Stimulated activated naive CD8-positive, alpha-beta T cell treated with anti-CD3 and anti-CD28 coated beads, Interleukin-15, amount 100 ng/mL, for 72 hours (primary cell): ENCODE data around the gene PDE8B.

Experiments
- ATAC-seq: fragments of 150-1000 bp; cut with Tn5 transposase; 2 replicates; pipeline ENCODE4 v1.10.0; 2021; ENCODE audit warnings: mild to moderate bottlenecking, moderate library complexity
- DNase-seq, 2 donors: peaks; one replicate each; pipeline ENCODE4 v3.0.0; 2021 to 2022
- H3K27ac Mint-ChIP-seq, 2 donors: one replicate each; pipeline ENCODE4 v1.8.0; 2022; ENCODE audit warnings: mild to moderate bottlenecking in 2 of 2, mixed read lengths in 2 of 2, moderate library complexity in 2 of 2
- H3K27me3 Mint-ChIP-seq: one replicate; pipeline ENCODE4 v1.8.0; 2022; ENCODE audit warnings: mixed read lengths
- H3K4me1 Mint-ChIP-seq: one replicate; pipeline ENCODE4 v1.8.0; 2022; ENCODE audit warnings: mild to moderate bottlenecking, mixed read lengths
- H3K4me3 Mint-ChIP-seq, 2 donors: one replicate each; pipeline ENCODE4 v1.8.0; 2022; ENCODE audit warnings: mild to moderate bottlenecking in 2 of 2, mixed read lengths in 2 of 2, moderate library complexity in 1 of 2
- H3K9me3 Mint-ChIP-seq, 2 donors: one replicate each; pipeline ENCODE4 v1.8.0; 2022; ENCODE audit warnings: mixed read lengths in 2 of 2

The PDE8B gene

DNA sequence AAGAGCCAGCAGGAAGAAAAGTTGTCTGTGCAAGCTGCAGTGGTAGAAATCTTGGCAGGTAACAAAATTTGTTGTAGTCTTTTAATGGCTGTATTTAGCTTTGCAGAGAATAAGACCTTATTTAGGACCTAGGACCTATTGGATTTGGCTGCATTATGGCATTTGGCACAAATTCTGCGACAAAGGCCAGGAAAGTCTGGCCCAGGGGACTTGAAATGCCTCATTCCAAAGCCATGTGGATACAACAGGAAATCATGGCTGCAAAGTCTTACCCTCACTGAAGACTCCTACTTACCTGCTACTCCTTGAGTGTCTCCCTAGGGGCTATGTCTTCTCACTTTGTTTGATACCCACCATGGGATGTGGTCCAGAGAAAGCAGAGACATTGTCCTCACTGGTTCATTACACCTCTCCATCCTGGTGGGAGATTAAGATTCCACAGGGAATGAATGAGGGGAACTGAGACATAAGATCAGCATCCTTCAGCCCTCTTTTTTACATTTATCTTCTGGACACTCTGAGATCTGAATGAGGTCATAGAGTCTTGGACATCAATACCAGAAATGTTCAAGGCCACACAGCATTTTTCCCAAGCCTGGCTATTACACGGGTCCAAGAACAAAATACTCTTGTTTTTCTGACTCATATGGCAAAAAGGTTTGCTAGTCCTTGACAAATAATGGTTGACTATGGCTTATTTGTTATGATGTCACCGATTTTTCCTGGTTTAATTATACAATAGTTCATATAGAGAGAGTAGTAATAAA, 119.4 kb downstream of the PDE8B start:
- Mint-ChIP-seq H3K4me3 (no peak overlapping the region), H3K4me1 (peaks cover 42% of the 10 kb centered on the region), H3K9me3 (no peaks in the 10 kb centered on the region), H3K27ac (peak overlapping the region; percentile 85 to 97), H3K27me3 (peaks cover 25% of the 10 kb centered on the region)
- DNase-seq (no peak), ATAC-seq (no peak)

DNA sequence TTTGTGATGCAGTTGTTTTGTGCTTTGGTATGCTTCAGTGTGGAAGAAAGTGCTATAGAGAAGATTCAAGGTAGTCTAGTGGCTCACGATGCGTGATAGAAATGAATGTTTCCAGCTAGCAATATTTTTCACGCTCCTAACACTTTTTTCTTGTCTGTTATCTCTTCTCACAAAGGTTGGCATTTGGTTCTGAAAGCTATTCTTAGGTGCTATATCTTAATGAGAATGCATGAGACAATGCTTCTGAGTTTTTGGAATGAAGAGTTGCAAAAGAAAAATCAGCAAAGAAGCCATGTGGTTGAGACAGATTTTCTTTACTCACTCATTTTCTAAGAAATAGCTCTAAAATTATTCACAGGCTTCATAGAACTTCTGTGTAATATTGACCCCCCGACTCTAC, 122.6 kb downstream of the PDE8B start:
- Mint-ChIP-seq H3K27ac (no peak overlapping the region), H3K4me3 (no peak overlapping the region), H3K4me1 (peaks cover 29% of the 10 kb centered on the region), H3K27me3 (peaks cover 25% of the 10 kb centered on the region), H3K9me3 (no peaks in the 10 kb centered on the region)
- ATAC-seq (no peak), DNase-seq (no peak)

DNA sequence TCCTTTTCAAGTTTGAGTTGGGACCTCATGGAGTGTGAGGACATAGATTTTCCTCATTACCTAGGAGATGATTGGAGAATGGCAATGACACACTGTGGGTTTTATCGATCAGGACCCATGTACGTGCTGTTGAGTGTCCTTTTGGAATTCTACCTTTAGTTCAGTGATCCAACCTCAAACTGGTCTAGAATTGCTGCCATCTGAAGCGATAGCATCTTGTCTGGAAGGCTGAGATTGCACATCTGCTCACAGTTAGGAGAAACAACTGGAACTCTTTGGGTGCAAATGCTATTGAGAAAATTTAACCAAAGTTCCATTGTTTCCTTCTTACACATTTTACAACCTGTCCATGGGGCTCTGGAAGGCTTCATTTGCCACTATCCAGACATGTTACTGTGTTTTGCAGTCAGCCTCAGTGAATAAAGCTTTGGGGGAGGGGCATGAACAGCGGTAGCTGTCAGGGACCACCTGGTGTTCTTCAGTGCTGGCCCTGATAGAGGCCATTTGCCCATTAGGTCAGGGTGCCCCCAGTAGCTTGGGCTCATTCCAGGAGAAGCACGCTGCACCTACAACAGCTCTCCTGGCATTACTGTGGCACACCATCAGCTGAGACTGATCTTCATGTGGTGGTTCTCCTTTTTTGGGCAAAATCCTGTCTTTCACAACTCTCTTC, 123.1 kb downstream of the PDE8B start:
- no peak overlapping the region for H3K27ac Mint-ChIP-seq
- H3K27me3 Mint-ChIP-seq, result peaks cover 25% of the 10 kb centered on the region
- ATAC-seq, result no peak
- DNase-seq, result no peak
- H3K9me3 Mint-ChIP-seq, result no peaks in the 10 kb centered on the region
- no peak overlapping the region for H3K4me3 Mint-ChIP-seq
- peaks cover 23% of the 10 kb centered on the region for H3K4me1 Mint-ChIP-seq

DNA sequence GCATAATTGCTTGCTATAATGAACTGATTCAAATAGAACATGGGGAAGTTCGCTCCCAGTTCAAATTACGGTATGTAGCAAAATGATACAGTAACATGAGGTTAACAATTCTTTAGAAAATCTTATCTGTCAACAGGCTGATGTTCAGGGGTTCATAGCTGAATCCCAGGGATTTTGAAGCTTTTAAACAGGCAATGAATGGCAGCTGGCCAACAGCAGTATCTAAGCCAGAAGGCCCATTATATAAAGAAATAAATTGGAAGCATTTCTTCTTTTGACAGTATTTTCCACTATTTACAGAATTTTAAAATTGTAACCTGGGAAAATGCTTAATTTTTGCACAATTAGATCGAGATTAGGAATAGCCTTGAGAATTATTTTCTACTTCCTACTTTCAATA, 126.8 kb downstream of the PDE8B start:
- Mint-ChIP-seq H3K27ac (no peak overlapping the region), H3K4me1 (no peaks in the 10 kb centered on the region), H3K9me3 (no peaks in the 10 kb centered on the region), H3K27me3 (peaks cover 7% of the 10 kb centered on the region), H3K4me3 (no peak overlapping the region)
- DNase-seq (no peak), ATAC-seq (no peak)

DNA sequence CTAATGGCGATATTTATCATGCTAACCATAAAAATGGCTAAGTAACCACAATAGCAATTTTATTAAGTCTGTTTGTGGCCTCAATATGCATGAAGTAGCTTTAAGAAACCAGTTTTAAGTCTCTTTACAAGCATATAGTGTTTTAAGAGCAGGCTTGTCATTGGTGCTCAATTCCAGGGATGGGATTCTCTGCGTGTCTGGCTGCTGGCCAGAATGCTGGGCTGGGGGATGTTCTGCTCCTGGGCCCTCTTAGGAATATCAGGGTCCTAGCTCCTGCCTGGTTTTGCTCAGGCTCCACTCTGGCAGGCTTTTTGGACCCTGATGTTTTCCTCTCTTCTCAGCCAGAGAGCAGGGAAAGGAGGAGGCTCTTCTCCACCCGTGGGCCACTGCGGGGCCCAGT, 127.2 kb downstream of the PDE8B start:
- ATAC-seq, result no peak
- Mint-ChIP-seq H3K9me3 (no peaks in the 10 kb centered on the region), H3K27me3 (peaks cover 7% of the 10 kb centered on the region), H3K27ac (no peak overlapping the region), H3K4me1 (no peaks in the 10 kb centered on the region), H3K4me3 (no peak overlapping the region)
- no peak for DNase-seq

DNA sequence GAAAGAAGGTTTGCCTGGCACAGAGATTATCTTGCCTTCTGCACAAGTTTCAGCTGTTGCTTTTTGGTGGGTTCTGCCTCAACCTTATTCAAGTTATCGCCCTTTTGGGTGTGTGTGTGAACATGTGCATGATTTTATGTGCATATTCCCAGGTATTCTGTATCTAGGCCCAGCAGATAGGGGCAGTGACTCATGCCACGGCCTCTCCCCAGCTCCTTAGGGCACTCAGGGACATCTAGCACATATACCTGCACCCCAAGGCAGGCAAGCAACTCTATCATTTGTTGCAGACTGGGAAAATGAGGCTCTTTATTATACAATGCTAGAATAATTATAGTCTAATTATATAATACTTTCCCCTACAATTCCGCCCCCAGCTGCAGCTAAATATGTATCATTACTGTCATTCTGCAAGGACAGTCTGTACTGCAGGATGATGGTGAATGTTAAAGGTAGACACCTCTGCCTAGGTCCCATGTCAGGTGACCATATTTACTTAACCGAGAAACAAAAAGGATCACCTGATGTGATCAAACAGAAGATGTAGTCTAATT, 128.9 kb downstream of the PDE8B start:
- Mint-ChIP-seq H3K4me3 (no peak overlapping the region), H3K9me3 (no peaks in the 10 kb centered on the region), H3K27me3 (no peaks in the 10 kb centered on the region), H3K4me1 (no peaks in the 10 kb centered on the region), H3K27ac (no peak overlapping the region)
- ATAC-seq (no peak), DNase-seq (no peak)

DNA sequence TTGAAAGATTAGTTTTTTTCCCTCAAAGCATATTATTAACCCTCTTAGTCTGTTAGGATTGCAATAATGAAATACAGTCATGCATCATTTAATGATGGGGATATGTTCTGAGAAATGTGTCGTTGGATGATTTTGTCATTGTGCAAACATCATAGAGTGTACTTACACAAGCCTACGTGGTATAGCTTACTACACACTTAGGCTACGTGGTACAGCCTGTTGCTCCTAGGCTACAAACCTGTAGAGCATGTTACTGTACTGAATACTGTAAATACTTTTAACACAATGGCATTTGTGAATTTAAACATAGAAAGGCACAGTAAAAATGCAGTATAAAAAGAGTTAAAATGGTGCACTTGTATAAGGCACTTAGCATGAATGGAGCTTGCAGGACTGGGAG, 132.7 kb downstream of the PDE8B start:
- Mint-ChIP-seq H3K4me3 (no peak overlapping the region), H3K4me1 (no peaks in the 10 kb centered on the region), H3K9me3 (no peaks in the 10 kb centered on the region), H3K27ac (no peak overlapping the region), H3K27me3 (no peaks in the 10 kb centered on the region)
- ATAC-seq (no peak), DNase-seq (no peak)

DNA sequence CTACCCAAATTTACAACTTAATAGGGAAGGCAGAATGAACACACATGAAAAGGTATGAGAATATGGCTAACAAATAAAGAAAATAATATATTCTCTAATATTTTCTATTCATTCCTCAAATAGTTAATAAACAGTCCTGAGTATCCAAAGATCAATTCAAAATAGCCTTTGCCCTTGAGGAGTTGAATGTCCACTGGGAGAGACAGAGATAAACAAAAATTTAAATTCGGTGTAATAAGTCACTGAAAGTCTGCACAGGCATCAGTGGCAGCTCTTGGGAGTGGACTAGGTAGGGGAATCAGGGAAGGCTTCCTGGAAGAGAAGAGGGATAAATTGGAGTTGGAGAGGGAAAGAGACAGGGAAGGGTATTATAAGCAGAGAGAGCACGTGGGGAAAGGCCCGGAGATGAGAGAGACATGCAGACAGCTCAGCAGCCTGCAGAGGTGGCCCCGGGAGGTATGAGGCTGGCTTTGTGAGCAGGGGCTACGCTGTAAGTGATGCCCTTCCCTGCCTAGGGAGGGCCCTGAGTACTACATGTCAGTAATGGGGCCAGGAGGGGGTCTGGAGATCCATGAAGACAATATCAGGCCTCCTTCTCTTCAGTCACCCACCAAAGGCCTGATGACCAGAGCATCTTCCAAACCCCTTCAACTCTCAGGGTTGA, 137.1 kb downstream of the PDE8B start:
- DNase-seq, result no peak
- H3K4me3 Mint-ChIP-seq, result no peak overlapping the region
- peaks cover 16% of the 10 kb centered on the region for H3K27me3 Mint-ChIP-seq
- H3K9me3 Mint-ChIP-seq, result no peaks in the 10 kb centered on the region
- no peak overlapping the region for H3K27ac Mint-ChIP-seq
- ATAC-seq, result no peak
- no peaks in the 10 kb centered on the region for H3K4me1 Mint-ChIP-seq

DNA sequence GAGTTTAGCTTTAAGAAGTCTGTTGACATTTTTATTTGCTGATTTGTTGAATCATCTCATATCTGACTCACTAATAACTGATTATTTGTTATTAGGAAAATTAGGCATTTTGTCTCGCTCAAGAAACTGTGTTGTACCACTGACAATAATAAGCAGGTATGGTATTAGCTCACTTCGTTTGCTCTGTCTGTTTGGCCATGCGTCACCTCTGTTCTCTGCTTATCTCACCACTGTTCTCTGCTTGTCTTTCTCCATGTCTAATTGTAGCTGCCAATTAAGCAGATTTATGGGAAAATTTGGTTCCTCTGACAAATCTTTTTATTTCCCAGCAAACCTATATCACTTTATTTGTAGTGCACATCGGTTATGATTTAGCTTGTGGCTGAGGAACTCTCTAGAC, 142.8 kb downstream of the PDE8B start:
- no peak for ATAC-seq
- Mint-ChIP-seq H3K4me1 (peaks cover 23% of the 10 kb centered on the region), H3K4me3 (no peak overlapping the region), H3K27me3 (peaks cover 52% of the 10 kb centered on the region), H3K9me3 (peaks cover 0 to 8% of the 10 kb centered on the region in 2 donors), H3K27ac (no peak overlapping the region)
- no peak for DNase-seq

DNA sequence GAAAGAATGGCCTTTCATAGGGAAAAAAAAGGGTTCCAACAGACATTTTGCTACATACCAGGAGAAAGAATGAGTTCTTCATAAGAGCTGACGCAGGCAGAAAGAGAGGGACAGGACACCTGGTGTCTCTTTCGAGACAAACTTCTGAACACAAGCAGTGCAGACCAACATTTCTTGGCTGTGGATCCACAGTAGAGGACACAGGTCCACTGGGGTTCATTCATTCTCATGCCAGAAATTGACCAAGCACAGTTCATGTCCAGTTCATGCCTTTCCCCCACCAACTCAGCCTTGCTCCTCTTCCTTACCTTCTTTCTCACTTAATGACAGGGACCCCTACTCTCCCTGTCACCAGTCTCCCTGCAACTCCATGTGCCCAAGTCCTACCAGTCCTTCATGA, 144.0 kb downstream of the PDE8B start:
- peaks cover 26% of the 10 kb centered on the region for H3K4me1 Mint-ChIP-seq
- no peak overlapping the region for H3K4me3 Mint-ChIP-seq
- ATAC-seq (no peak), DNase-seq (no peak)
- H3K27ac Mint-ChIP-seq, result no peak overlapping the region
- peaks cover 55% of the 10 kb centered on the region for H3K27me3 Mint-ChIP-seq
- H3K9me3 Mint-ChIP-seq, result peaks cover 0 to 11% of the 10 kb centered on the region in 2 donors

DNA sequence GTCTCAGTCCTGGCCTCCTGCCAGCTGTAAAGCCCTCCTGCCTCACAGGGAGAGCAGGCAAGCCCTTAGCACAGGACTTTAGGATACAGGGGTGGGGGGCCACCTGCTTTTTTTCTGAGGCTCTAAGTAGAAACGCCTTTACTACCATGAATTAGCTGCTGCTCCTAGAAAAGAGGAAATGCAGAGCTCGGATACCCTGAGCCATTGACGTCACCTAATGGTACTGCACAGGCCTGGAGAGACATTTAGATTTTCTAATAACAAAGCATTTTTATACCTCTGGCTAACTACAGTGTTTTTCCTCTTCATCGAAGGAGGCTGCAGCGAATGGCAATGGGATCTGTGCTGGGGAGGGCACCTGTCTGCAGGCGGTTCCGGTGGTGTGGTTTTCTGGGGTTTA, 144.6 kb downstream of the PDE8B start:
- ATAC-seq, result no peak
- no peak overlapping the region for H3K4me3 Mint-ChIP-seq
- H3K4me1 Mint-ChIP-seq, result peaks cover 26% of the 10 kb centered on the region
- peaks cover 0 to 11% of the 10 kb centered on the region in 2 donors for H3K9me3 Mint-ChIP-seq
- DNase-seq, result no peak
- H3K27me3 Mint-ChIP-seq, result peaks cover 52% of the 10 kb centered on the region
- H3K27ac Mint-ChIP-seq, result no peak overlapping the region

DNA sequence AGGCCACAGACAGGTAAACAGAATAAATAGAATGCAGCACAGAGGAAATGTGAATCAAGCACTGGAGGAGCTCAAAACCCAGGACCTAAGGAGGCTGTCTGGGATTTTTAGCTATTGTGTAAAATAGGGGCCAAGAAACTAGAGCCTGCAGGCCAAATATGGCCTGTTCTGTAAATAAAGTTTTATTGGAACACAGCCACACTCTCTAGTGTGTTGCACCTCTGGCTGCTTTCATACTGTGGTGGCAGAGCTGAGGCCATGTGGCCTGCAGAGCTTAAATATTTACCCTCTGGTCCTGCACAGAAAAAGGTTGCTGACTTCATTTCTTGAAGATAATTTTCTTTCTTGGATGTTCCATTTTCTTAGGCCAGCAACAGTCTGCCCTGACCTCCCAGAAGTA, 145.3 kb downstream of the PDE8B start:
- Mint-ChIP-seq H3K9me3 (peaks cover 0 to 11% of the 10 kb centered on the region in 2 donors), H3K4me1 (peaks cover 26% of the 10 kb centered on the region), H3K4me3 (no peak overlapping the region), H3K27ac (no peak overlapping the region), H3K27me3 (peaks cover 49% of the 10 kb centered on the region)
- no peak for ATAC-seq
- no peak for DNase-seq

DNA sequence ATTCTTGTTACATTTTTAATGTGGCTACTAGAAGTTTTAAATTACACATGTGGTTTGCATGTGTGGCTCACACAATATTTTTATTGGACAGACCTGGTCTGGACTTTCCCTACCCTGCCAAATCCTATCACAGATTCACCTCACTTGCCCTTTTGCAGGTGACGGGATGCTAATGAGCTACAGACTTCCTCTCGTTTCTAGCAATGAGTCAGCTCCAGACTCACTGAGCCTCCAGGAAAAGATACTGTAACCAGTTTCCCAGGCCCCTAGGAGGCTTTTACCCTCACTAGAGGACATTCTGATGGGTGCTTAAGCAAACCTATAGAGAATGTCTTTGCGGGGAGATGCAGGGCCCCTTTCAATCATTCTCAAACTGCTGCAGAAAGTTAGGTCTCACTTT, 146.3 kb downstream of the PDE8B start:
- Mint-ChIP-seq H3K27ac (no peak overlapping the region), H3K9me3 (peaks cover 0 to 11% of the 10 kb centered on the region in 2 donors), H3K4me1 (peaks cover 26% of the 10 kb centered on the region), H3K27me3 (peaks cover 47% of the 10 kb centered on the region), H3K4me3 (peak overlapping the region; percentile 10 to 32)
- peak; percentile 61 to 82 for DNase-seq
- ATAC-seq, result peak; percentile 95

DNA sequence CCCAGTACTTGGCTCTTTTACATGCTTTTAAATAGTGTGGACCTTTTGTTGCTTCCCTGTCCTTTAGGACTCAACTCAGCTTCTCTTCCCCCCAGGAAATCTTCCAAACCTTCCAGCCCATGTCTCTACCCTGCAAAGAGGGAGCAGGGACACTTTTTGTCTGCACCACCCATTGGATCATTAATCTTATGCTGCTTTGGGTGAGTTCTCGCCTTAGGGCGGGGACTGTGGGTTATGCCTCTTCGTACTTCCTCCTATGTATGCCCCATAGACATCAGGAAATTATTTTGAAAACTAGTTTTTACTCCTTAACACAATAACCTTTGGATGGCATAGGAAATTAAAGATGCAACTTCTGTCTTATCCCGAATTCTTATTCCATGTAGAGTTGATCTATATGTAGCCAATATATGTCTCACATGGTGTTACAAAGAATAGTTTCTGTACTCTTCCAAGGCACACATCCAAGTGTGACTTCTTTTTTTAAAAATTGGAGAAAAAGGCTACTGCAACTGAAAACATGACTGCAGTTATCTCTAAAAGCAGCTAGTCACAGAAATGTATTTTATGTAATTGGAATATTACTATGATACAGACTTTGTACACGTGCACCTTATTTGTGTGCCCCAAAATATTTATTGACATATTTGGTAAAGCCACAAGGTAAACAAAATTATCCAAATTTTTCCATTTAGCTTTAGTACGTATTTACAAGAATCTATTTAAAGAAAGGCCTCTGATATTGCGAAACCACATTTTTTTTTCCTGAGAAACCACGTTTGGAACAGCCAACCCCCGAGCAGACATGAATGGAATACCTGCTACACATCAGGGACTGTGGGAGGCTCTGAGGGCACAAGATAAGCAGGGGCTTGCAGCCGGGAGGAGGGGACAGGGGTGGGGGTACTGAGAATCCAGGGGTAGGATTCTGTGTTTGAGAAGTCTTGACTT, 148.1 kb downstream of the PDE8B start:
- peaks cover 0 to 11% of the 10 kb centered on the region in 2 donors for H3K9me3 Mint-ChIP-seq
- no peak overlapping the region for H3K4me3 Mint-ChIP-seq
- H3K27me3 Mint-ChIP-seq, result peaks cover 34% of the 10 kb centered on the region
- DNase-seq, result no peak
- H3K27ac Mint-ChIP-seq, result no peak overlapping the region
- no peak for ATAC-seq
- H3K4me1 Mint-ChIP-seq, result peaks cover 26% of the 10 kb centered on the region

DNA sequence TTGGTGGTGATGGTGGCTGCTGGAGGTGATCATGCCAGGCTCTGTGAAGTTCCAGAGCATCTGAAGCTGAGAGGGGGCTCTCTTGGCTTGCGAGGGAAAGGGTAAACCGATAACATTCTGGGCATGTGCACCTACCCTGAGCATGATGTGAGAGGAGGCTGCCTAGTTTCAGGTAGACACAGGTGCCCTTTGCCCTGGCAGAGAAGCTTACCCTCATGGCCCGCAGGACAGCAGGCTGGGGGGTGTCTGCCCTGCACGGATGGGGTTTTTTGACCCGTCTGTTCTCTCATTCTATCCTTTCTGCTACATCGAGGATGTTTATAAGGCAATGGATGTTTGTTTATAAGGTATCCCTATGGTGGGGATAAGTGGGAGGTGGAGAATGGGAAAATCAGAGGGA, 148.8 kb downstream of the PDE8B start:
- Mint-ChIP-seq H3K27ac (no peak overlapping the region), H3K27me3 (peaks cover 27% of the 10 kb centered on the region), H3K4me1 (peaks cover 26% of the 10 kb centered on the region), H3K4me3 (no peak overlapping the region), H3K9me3 (peaks cover 0 to 11% of the 10 kb centered on the region in 2 donors)
- ATAC-seq (no peak), DNase-seq (no peak)
